Nasal cavity respiratory epithelium epithelial cell of viscerocranial mucosa (primary cell): ENCODE data around the gene BAIAP2. TPM values are rescaled to one million over a fixed set of nuclear protein-coding genes. Genes with fewer than 3 reads are reported as not detected.

ENCODE experiments used
- total RNA-seq: library from RNA; depleted of rRNA; stranded (reverse); fragments of >200 nt; gene quantifications from 2 replicates; pipeline ENCODE4 v1.2.3, GENCODE V29; 2014

The BAIAP2 gene, protein sequence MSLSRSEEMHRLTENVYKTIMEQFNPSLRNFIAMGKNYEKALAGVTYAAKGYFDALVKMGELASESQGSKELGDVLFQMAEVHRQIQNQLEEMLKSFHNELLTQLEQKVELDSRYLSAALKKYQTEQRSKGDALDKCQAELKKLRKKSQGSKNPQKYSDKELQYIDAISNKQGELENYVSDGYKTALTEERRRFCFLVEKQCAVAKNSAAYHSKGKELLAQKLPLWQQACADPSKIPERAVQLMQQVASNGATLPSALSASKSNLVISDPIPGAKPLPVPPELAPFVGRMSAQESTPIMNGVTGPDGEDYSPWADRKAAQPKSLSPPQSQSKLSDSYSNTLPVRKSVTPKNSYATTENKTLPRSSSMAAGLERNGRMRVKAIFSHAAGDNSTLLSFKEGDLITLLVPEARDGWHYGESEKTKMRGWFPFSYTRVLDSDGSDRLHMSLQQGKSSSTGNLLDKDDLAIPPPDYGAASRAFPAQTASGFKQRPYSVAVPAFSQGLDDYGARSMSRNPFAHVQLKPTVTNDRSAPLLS
- total RNA-seq: 36.2 and 94.8 TPM in 2 replicates

DNA sequence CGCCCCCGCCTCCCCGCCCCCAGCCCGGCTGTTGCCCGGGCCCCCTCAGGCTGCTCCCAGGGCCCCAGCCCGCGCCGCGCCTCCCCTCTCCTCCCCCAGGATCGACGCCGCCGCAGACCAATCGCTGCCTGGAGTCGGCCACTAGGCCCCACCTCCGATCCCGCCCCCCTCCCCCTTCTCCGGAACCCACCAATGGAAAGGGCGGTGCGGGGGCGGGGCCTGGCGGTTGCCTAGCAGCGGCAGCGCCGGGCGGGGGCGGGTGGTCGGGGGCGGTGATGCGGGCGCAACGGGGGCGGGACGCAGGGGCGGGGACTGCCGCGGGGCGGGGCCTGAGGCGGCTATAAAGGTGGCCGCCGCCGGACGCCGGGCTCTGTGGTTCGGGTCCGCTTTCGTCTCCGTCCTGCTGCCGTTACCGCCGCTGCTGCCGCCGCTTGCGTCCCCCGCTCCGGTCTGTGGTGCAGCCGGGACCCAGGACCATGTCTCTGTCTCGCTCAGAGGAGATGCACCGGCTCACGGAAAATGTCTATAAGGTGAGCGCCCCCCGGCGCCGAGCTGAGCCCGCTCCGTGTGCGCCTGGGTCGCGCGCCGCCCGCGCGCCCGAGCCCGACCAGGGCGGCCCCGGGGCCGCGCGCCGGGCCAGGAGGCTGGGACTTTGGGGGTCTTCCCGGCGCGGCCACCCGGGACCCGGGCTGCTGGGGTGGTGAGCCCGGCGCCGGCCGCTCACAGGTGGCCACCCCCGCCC lies at the start of gene BAIAP2:
TSS of gene BAIAP2 (plus strand) at position 373 of the 742 bp plus-strand sequence. CDS start at position 477, 104 bp downstream.

DNA sequence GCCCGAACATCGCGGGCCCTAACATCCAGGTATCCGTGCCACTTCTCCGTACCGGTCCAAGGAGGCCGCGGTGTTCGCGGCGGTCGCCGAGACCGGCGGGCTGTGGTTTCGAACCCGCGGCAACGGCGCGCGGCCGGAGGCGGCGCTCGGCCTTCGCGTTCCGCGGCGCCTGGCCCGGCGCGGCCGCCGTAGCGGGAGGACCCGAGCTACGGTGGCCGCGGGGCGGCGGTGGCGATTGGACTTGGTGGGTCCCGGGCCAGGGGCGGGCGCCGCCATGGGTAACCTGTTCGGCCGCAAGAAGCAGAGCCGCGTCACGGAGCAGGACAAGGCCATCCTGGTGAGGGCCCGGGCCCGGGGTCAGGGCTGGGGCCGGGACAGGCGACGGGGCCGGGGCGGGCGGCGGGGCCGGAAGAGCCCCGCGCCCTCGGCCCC lies 43.3 kb upstream of the BAIAP2 start, which contains the start of gene CHMP6:
TSS of gene CHMP6 (plus strand) at position 197 of the 432 bp plus-strand sequence. CDS start at position 275, 78 bp downstream.

DNA sequence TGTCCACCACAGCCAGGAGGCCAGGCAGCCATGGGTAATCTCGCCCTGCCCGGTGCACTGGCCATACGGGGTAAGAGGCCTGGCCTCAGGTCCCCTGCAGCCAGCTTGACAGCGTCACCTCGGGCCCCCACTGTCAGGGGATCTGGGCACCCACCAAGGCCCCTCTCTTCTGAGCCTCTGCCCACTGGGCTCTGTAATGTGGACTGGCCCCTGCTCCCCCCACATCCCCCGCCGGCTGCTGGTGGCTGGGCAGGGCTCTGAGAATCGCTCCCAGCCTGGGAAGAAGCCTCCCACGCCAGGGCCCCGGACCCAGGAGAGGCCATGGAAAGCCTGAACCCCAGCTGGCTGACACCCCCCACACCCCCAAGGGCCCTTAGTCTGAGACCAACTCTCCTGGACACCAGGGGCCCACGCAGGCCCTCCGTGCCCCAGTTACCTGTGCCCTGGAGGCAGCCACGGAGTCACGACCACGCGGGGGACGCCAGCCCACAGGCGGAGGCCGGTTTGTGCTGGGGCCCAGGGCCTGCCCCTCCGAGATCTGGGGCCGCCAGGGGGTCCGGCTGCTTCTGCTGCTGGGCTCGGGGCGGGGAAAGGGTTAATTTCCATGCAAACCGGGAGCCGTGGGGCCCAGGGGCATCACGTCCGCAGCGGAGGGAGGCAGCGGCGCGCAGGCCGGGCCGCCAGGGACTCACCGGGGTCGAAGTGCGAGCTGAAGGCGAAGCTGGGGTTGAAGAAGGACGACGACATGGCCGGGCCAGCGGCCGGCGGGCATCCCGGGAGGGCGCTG lies 130.5 kb downstream of the BAIAP2 start, which contains the start of gene PVALEF:
TSS of gene PVALEF (plus strand) at position 262 of the 787 bp plus-strand sequence. CDS start 15,720 bp downstream, outside the sequence.

DNA sequence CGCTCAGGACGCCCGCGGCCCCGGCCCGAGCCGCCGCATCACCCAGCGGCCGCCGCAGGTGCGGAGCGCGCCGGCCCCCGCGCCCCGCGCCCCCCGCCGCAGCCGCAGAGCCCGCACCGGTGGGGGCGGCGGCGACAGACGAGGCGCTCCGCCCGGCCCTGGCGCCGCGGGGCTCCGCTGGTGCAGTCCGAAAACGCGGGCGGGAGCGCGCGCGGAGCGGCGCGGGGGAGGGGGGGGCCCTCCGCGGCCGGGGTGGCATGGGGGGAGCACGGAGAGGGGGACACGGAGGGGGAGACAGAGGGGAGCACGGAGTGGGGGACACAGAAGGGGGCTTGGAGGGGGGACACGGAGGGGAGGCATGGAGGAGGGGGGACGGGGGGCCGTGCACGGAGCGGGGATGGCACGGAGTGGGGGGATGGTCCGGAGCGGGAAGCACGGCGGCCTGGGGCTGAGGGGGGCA lies 131.1 kb downstream of the BAIAP2 start, which contains the start of gene AATK:
TSS of gene AATK (minus strand) at position 189 of the 460 bp plus-strand sequence. CDS start 229 bp downstream, outside the sequence.

Other genes starting within 250 kb of the BAIAP2 start
- 5.5 and 11.5 TPM in 2 replicates for gene CHMP6, start 43.3 kb upstream of the BAIAP2 start, total RNA-seq
- not detected in 2 replicates for gene PVALEF, start 130.4 kb downstream of the BAIAP2 start, total RNA-seq
- gene AATK, start 131.1 kb downstream of the BAIAP2 start, total RNA-seq: 0.34 and 0.64 TPM in 2 replicates
- gene CEP131, start 187.8 kb downstream of the BAIAP2 start, total RNA-seq: 7.5 and 12.0 TPM in 2 replicates
- 5.8 and 11.3 TPM in 2 replicates for gene TEPSIN, start 203.9 kb downstream of the BAIAP2 start, total RNA-seq
- gene NDUFAF8, start 204.2 kb downstream of the BAIAP2 start, total RNA-seq: 31.7 and 57.4 TPM in 2 replicates